ENCODE data around the gene MAPK8IP1.

- no peak for TF ChIP-seq CTCF (IDR thresholded peaks at IDR 0.05)
- no peak for TF ChIP-seq POLR2AphosphoS5 (IDR thresholded peaks at IDR 0.05)
Observed at GRCh38 chr11:45906965-45907611, 21.6 kb downstream of the MAPK8IP1 start, which contains the start of gene FREY1.

Measured in sigmoid colon (tissue), 4 donors.